Thyroid gland (tissue), 4 donors: ENCODE measurements around the gene RAI1. TPM values are rescaled to one million over a fixed set of nuclear protein-coding genes. Genes with fewer than 3 reads are reported as not detected.

Experiments used
- DNase-seq, 2 donors: peaks; one replicate each; pipeline ENCODE4 v3.0.0-alpha.2; 2019
- H3K27ac ChIP-seq, 3 donors: fragments of 200-600 bp; sonication (generic); 1 replicate in 2 of 3; 2 replicates in 1 of 3; pipeline ENCODE4 v1.5.1; 2016 to 2019; ENCODE audit warnings: mild to moderate bottlenecking in 1 of 3, moderate library complexity in 1 of 3
- H3K27me3 ChIP-seq: fragments of 200-600 bp; sonication (generic); one replicate; pipeline ENCODE4 v1.5.1; 2019
- H3K36me3 ChIP-seq, 2 donors: fragments of 200-600 bp; sonication (generic); one replicate each; pipeline ENCODE4 v1.5.1; 2016 to 2019
- H3K4me1 ChIP-seq, 2 donors: fragments of 200-600 bp; sonication (generic); one replicate each; pipeline ENCODE4 v1.5.1; 2017 to 2019
- H3K4me3 ChIP-seq, 3 donors: fragments of 200-600 bp; sonication (generic); replicated peaks in 1 of 3; 1 replicate in 2 of 3; 2 replicates in 1 of 3; pipeline ENCODE4 v1.5.1; 2016; ENCODE audit warnings: mild to moderate bottlenecking in 1 of 3
- H3K9me3 ChIP-seq: fragments of 200-600 bp; sonication (generic); one replicate; pipeline ENCODE4 v1.5.1; 2017
- POLR2A ChIP-seq, 2 donors: fragments of 450-650 bp; IDR thresholded peaks; one replicate each; pipeline ENCODE4 v1.6.1; 2017; ENCODE audit warnings: antibody characterized with exemption in 2 of 2, mild to moderate bottlenecking in 2 of 2, moderate library complexity in 1 of 2
- WGBS, 2 donors: methylation state at CpG; one replicate each; pipeline ENCODE4 v1.1.5; 2017; 5-methylcytosine and 5-hydroxymethylcytosine counted together
- intact Hi-C: fragments of 100-400 bp; cut with DNase I; formaldehyde crosslinking; loops from one replicate; pipeline ENCODE4 v1.15.1; 2023
- total RNA-seq, 4 donors: library from RNA; depleted of rRNA; stranded (reverse); fragments of >200 nt; gene quantifications; one replicate each; pipeline ENCODE4 v1.2.3, GENCODE V29; 2016
- TF ChIP-seq, protein P1 (sequence below), 6 experiments: fragments of 200-600 bp in 3 of 6; fragments of 450-650 bp in 3 of 6; sonication (generic) in 3 of 6; IDR thresholded peaks; one replicate each; pipeline ENCODE4 v1.5.1; 2016 to 2019; ENCODE audit warnings: antibody characterized with exemption in 6 of 6, mild to moderate bottlenecking in 2 of 6, inconsistent platforms in 1 of 6, moderate library complexity in 1 of 6

RAI1 gene
- total RNA-seq, 4 donors from 2014 or later = 19.1 to 52.3 (median 34.1) TPM

DNA sequence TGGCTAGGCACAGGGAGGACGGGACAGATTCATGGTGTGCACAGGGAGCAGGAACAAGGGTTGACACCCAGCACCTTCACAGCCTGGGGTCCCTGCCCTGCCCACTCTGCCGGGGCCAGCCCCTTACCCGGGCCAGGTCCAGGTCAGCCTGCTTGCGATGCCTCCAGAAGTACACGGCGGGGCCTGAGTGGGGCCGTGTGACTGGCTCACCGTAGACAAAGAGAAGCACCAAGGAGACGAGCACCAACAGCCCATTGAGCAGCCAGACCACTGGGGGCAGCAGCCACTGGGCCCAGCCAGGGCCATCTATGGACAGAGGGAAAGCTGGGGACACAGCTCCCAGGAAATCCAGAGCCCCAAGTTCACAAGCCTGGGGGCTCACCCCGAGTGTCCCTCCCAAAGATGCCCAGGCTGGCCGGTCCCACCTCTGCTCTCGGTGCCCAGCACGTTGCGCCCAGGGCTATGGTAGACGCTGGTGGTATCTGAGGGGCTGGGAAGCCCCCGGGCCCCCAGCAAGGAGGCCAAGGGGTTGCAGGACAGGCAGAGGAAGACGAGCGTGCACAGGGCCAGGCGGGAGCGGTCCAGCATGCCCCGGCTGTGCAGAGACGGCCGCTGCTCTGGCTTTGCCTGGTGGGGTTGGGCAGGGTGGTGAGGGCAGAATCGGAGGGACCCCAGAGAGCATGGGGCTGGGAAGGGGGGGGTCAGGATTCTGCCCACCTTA is 135.7 kb downstream of the RAI1 start:
- WGBS, 2 donors = 85 to 94% methylated on average over 12 to 14 of the region's 24 CpGs
- H3K27me3 ChIP-seq = no peaks in the 10 kb centered on the region
- no peak overlapping the region for H3K4me3 ChIP-seq
- H3K27ac ChIP-seq = no peak overlapping the region
- no peak for TF ChIP-seq POLR2A (IDR thresholded peaks at IDR 0.05)
- TF ChIP-seq, protein P1, sequence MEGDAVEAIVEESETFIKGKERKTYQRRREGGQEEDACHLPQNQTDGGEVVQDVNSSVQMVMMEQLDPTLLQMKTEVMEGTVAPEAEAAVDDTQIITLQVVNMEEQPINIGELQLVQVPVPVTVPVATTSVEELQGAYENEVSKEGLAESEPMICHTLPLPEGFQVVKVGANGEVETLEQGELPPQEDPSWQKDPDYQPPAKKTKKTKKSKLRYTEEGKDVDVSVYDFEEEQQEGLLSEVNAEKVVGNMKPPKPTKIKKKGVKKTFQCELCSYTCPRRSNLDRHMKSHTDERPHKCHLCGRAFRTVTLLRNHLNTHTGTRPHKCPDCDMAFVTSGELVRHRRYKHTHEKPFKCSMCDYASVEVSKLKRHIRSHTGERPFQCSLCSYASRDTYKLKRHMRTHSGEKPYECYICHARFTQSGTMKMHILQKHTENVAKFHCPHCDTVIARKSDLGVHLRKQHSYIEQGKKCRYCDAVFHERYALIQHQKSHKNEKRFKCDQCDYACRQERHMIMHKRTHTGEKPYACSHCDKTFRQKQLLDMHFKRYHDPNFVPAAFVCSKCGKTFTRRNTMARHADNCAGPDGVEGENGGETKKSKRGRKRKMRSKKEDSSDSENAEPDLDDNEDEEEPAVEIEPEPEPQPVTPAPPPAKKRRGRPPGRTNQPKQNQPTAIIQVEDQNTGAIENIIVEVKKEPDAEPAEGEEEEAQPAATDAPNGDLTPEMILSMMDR (IDR thresholded peaks at IDR 0.05) = no peak
- peaks cover 18 to 52% of the 10 kb centered on the region in 2 donors for H3K36me3 ChIP-seq
- intact Hi-C loops = loop anchor here (10.0 kb wide), 1 partner anchor 98 kb away; no protein-coding TSS in a partner anchor
- no peaks in the 10 kb centered on the region for H3K9me3 ChIP-seq
- peaks cover 2 to 44% of the 10 kb centered on the region in 2 donors for H3K4me1 ChIP-seq
- no peak for DNase-seq

DNA sequence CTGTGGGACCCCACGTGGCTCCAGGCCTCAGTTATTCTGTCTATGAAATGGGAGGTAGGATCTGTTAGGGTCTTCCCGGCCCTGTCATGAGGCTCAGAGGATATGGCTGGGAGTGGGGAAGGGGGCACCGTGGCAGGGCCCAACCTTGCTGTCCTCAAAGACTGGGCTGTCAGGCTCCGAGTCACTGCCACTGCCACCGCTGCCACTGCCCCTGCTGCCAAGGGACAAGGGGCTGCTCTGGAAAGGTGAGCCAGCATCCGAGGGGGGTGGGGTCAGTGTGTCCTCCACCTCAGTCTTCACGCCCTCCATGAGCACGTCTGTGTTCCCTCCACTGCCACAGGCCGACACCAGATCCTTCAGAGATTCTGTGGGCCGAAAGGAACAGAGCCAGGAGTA is 136.3 kb downstream of the RAI1 start:
- no peak for DNase-seq
- Histone ChIP-seq H3K4me3 (no peak overlapping the region), H3K36me3 (peaks cover 18 to 52% of the 10 kb centered on the region in 2 donors), H3K4me1 (peaks cover 6 to 48% of the 10 kb centered on the region in 2 donors), H3K9me3 (no peaks in the 10 kb centered on the region), H3K27ac (no peak overlapping the region), H3K27me3 (no peaks in the 10 kb centered on the region)
- intact Hi-C loops = loop anchor here (10.0 kb wide), 1 partner anchor 97 kb away; no protein-coding TSS in a partner anchor
- WGBS, 2 donors = 83 to 89% methylated on average over 2 to 10 of the region's 10 CpGs
- no peak for TF ChIP-seq POLR2A (IDR thresholded peaks at IDR 0.05)
- TF ChIP-seq, protein P1 (IDR thresholded peaks at IDR 0.05) = no peak

DNA sequence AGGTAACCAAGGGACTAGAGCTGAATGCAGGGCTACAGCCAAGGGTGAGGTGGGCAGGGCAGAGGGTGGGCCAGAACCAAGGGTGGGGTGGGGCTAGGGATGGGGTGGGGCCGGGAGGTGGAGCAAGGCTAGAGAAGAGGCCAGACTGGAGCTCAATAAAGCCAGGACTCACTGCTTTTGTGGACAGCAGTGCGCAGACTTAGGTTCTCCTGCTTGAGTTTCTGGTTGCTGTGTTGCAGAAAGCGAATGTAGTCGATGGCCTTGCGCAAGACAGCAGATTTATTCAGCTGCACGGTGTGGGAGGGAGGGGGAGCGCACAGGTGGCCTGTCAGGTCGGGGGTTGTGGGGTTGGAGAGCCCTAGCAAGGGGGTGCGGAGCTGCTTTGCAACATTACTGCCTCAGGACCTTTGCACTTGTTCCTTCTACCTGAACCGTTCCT is 136.8 kb downstream of the RAI1 start:
- no peak overlapping the region for H3K27ac ChIP-seq
- TF ChIP-seq, protein P1 (IDR thresholded peaks at IDR 0.05) = no peak
- no peak for TF ChIP-seq POLR2A (IDR thresholded peaks at IDR 0.05)

DNA sequence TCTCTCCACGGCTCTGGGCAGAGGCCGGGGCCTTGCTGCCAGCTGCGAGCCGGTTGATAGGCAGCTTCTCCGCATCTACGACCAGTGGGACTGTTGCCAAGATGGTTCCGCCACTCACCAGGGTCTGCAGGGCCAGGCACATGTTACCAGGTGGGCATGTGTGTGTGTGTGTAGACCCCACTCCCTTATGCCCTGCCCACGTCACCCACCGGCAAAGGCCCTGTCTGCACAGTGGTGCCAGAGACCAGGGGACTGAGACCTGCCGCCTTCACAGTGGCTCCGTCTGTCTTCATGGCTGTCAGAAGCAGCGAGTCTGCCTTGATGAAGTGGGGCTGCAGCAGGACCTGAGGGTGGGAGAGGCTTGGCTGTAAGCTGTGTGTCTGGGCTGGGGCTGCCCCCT is 137.9 kb downstream of the RAI1 start:
- H3K27me3 ChIP-seq = no peaks in the 10 kb centered on the region
- no peak for DNase-seq
- 91 to 92% methylated on average over 9 to 11 of the region's 12 CpGs for WGBS, 2 donors
- H3K4me1 ChIP-seq = peaks cover 18 to 57% of the 10 kb centered on the region in 2 donors
- no peaks in the 10 kb centered on the region for H3K9me3 ChIP-seq
- TF ChIP-seq, protein P1 (IDR thresholded peaks at IDR 0.05) = no peak
- no peak for TF ChIP-seq POLR2A (IDR thresholded peaks at IDR 0.05)
- intact Hi-C loops = loop anchor here (10.0 kb wide), 1 partner anchor 96 kb away; no protein-coding TSS in a partner anchor
- H3K36me3 ChIP-seq = peaks cover 18 to 48% of the 10 kb centered on the region in 2 donors
- no peak overlapping the region for H3K4me3 ChIP-seq
- no peak overlapping the region for H3K27ac ChIP-seq

More for the DNA sequence above, 136.8 kb downstream of the RAI1 start:
- WGBS, 2 donors = 73 to 78% methylated on average over 10 of the region's 10 CpGs
- intact Hi-C loops = loop anchor here (10.0 kb wide), 1 partner anchor 97 kb away; no protein-coding TSS in a partner anchor
- H3K27me3 ChIP-seq = no peaks in the 10 kb centered on the region
- H3K9me3 ChIP-seq = no peaks in the 10 kb centered on the region
- DNase-seq = peak; percentile 42 to 46
- H3K36me3 ChIP-seq = peaks cover 18 to 52% of the 10 kb centered on the region in 2 donors
- peaks cover 11 to 53% of the 10 kb centered on the region in 2 donors for H3K4me1 ChIP-seq
- H3K4me3 ChIP-seq = no peak overlapping the region

DNA sequence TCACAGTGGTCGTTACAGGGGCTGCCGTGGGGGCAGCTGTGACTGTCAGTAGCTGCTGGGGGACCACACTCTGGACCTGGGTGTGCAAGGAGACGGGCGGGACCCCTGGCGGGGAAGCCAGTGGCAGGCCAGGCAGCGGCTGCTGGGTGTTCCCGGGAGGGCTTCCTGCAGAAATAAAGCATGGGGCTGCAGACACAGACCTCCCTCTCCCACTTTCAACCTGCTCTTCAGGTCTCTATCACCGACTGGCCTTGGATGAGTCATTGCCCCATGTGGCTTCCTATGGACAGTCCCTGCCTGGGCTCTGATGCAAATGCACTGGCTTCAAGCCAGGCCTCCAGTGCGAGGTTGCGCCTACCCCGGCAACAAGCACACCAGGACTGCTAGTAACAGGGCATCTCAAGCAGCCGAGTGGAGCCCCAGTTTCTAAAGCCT is 138.3 kb downstream of the RAI1 start:
- Histone ChIP-seq H3K4me1 (peaks cover 23 to 57% of the 10 kb centered on the region in 2 donors), H3K9me3 (no peaks in the 10 kb centered on the region), H3K27ac (no peak overlapping the region), H3K27me3 (no peaks in the 10 kb centered on the region), H3K4me3 (no peak overlapping the region), H3K36me3 (peaks cover 18 to 44% of the 10 kb centered on the region in 2 donors)
- WGBS, 2 donors = 74 to 85% methylated on average over 8 to 9 of the region's 12 CpGs
- DNase-seq = no peak
- intact Hi-C loops = loop anchor here (10.0 kb wide), 1 partner anchor 95 kb away; no protein-coding TSS in a partner anchor
- no peak for TF ChIP-seq POLR2A (IDR thresholded peaks at IDR 0.05)
- TF ChIP-seq, protein P1 (IDR thresholded peaks at IDR 0.05) = no peak
